PC-3 (cell line): Measurements from ENCODE around the gene RAMAC. TPM values are rescaled to one million over a fixed set of nuclear protein-coding genes. Genes with fewer than 3 reads are reported as not detected.

Experiments used
- ATAC-seq: fragments of 200-7000 bp; cut with Tn5 transposase; 2 replicates; pipeline ENCODE4 v1.9.1; 2020; ENCODE audit warnings: mild to moderate bottlenecking, moderate library complexity
- BruUV-seq: library from RNA; stranded (reverse); fragments of 400-500 nt; replicated peaks from 2 replicates; lab custom pipeline; 2021; lab: Mats Ljungman, UMichigan
- CTCF ChIA-PET: fragments of 300-600 bp; sonication (Branson Sonifier 250); formaldehyde crosslinking; loops from one replicate; lab custom pipeline; 2022; ENCODE audit warnings: antibody characterized with exemption; lab: Charles Lee
- POLR2A ChIA-PET: fragments of 300-600 bp; sonication (Branson Sonifier 250); formaldehyde crosslinking; loops from one replicate; lab custom pipeline; 2022; ENCODE audit warnings: antibody characterized with exemption; ENCODE audit not compliant: unreplicated experiment; lab: Charles Lee
- DNase-seq: peaks from one replicate; pipeline ENCODE4 v3.0.0-alpha.2; 2015
- H2AFZ ChIP-seq: fragments of 300-600 bp; sonication (generic); 2 replicates; pipeline ENCODE4 v1.6.0; 2016; ENCODE audit warnings: antibody characterized with exemption, low read length
- H3F3A ChIP-seq: fragments of 300-600 bp; sonication (generic); one replicate; pipeline ENCODE4 v1.6.0; 2017; ENCODE audit warnings: antibody characterized with exemption, low read length, control low read depth, mild to moderate bottlenecking; ENCODE audit not compliant: unreplicated experiment
- H3K27ac ChIP-seq: fragments of 300-600 bp; sonication (generic); 2 replicates; pipeline ENCODE4 v1.5.1; 2016; ENCODE audit warnings: mild to moderate bottlenecking, low read length
- H3K27me3 ChIP-seq: fragments of 300-600 bp; sonication (generic); 2 replicates; pipeline ENCODE4 v1.6.1; 2016; ENCODE audit warnings: low read length, mixed read lengths
- H3K36me3 ChIP-seq: fragments of 300-600 bp; sonication (generic); 2 replicates; pipeline ENCODE4 v1.6.1; 2016; ENCODE audit warnings: low read depth, mixed run types, low read length, mixed read lengths
- H3K4me1 ChIP-seq: fragments of 300-600 bp; sonication (generic); 2 replicates; pipeline ENCODE4 v1.5.1; 2016; ENCODE audit warnings: low read length; ENCODE audit not compliant: insufficient read depth
- H3K4me2 ChIP-seq: fragments of 300-600 bp; sonication (generic); 2 replicates; pipeline ENCODE4 v1.6.0; 2016; ENCODE audit warnings: low read length
- H3K4me3 ChIP-seq: fragments of 300-600 bp; sonication (generic); 2 replicates; pipeline ENCODE4 v1.5.1; 2016; ENCODE audit warnings: mild to moderate bottlenecking, low read length, mixed read lengths
- H3K79me2 ChIP-seq: fragments of 300-600 bp; sonication (generic); 2 replicates; pipeline ENCODE4 v1.6.1; 2017; ENCODE audit warnings: low read length, mixed read lengths
- H3K9ac ChIP-seq: fragments of 300-600 bp; sonication (generic); 2 replicates; pipeline ENCODE4 v1.6.0; 2016; ENCODE audit warnings: mild to moderate bottlenecking, low read length
- H3K9me2 ChIP-seq: fragments of 300-600 bp; sonication (generic); replicated peaks from 2 replicates; pipeline ENCODE4 v1.6.1; 2016; ENCODE audit warnings: mixed run types, low read length, mixed read lengths
- H3K9me3 ChIP-seq: fragments of 300-600 bp; sonication (generic); 2 replicates; pipeline ENCODE4 v1.6.1; 2016; ENCODE audit warnings: low read length, mixed read lengths
- H4K20me1 ChIP-seq: fragments of 300-600 bp; sonication (generic); 2 replicates; pipeline ENCODE4 v1.6.1; 2016; ENCODE audit warnings: low read length, mixed read lengths
- CTCF ChIP-seq: fragments of 300-600 bp; sonication (generic); conservative IDR thresholded peaks from 2 replicates; pipeline ENCODE4 v1.5.1; 2017; ENCODE audit warnings: antibody characterized with exemption, low read depth, mild to moderate bottlenecking, low read length
- EZH2 ChIP-seq: fragments of 300-600 bp; sonication (generic); IDR thresholded peaks from one replicate; pipeline ENCODE4 v1.6.1; 2017; ENCODE audit warnings: antibody characterized with exemption, mild to moderate bottlenecking, low read length; ENCODE audit not compliant: unreplicated experiment
- EZH2phosphoT487 ChIP-seq: fragments of 300-600 bp; sonication (generic); IDR thresholded peaks from 2 replicates; pipeline ENCODE4 v1.6.1; 2018; ENCODE audit warnings: mild to moderate bottlenecking, antibody characterized with exemption, low read length, borderline replicate concordance
- intact Hi-C: fragments of 100-400 bp; cut with micrococcal nuclease; formaldehyde crosslinking; loops from 2 replicates; pipeline ENCODE4 v1.9.0; 2023
- total RNA-seq: library from RNA; depleted of rRNA; stranded (reverse); fragments of >200 nt; gene quantifications from 2 replicates; pipeline ENCODE4 v1.2.3, GENCODE V29; 2014

RAMAC gene
- total RNA-seq, 1 experiment from 2014 or later: 43.8 TPM

DNA sequence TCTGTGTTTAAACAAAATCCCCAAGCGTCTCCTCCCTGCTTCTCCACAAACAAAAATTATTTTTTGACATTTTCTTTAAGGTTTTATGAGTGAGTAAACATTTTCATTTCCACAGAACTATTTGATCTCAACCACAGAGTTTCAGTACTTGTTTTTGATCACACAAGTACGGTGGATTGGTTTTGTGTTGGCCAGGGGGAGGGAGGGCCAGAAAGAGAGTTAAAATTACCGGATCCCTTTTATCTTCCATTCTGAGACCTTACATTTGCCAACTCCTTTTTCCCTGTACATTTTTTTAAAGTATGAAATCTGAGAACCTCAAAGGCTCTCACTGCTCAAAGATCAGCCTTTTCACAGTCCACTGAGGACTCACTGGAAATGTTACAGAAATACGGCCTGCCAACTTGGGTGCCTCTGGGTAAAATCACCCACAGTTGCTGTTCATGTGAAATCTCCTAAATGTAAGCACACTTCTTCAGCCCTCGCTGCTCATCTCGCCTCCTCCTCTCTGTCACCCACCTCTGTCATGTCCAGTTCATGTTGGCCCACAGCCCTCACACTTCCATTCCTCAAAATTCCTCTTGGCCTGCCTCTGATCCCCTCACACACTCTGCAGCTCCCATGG, 35.2 kb upstream of the RAMAC start:
- no TSS peak for BruUV-seq

GRCh38 chr15:82951472-82952157, 34.4 kb upstream of the RAMAC start:
- H3K9ac ChIP-seq: peak overlapping the region; percentile 49
- intact Hi-C loops: no loop called here

More for the DNA sequence above, 35.2 kb upstream of the RAMAC start:
- H3K4me3 ChIP-seq: peak overlapping the region; percentile 86
- intact Hi-C loops: no loop called here
- H3K27me3 ChIP-seq: no peaks in the 10 kb centered on the region
- H3K4me2 ChIP-seq: peak overlapping the region; percentile 99
- H3K79me2 ChIP-seq: peaks cover 19% of the 10 kb centered on the region; the same call in 1 of the 2 replicates
- H3K36me3 ChIP-seq: no peaks in the 10 kb centered on the region
- peak overlapping the region; percentile 68; the same call in 1 of the 2 replicates for H2AFZ ChIP-seq
- H3F3A ChIP-seq: no peaks in the 10 kb centered on the region
- POLR2A ChIA-PET: no interaction called here
- DNase-seq: peak; percentile 21
- H3K9me3 ChIP-seq: no peaks in the 10 kb centered on the region
- peak overlapping the region; percentile 10 for H3K27ac ChIP-seq
- CTCF ChIA-PET: no interaction called here
- no peaks in the 10 kb centered on the region for H3K9me2 ChIP-seq
- peak overlapping the region; percentile 7; the same call in 1 of the 2 replicates for H3K9ac ChIP-seq
- no peaks in the 10 kb centered on the region for H4K20me1 ChIP-seq
- no peak for ATAC-seq
- TF ChIP-seq EZH2phosphoT487: no peak
- TF ChIP-seq CTCF: no peak
- no peak for TF ChIP-seq EZH2
- H3K4me1 ChIP-seq: peaks cover 23% of the 10 kb centered on the region

More at GRCh38 chr15:82951472-82952157, 34.4 kb upstream of the RAMAC start:
- peak overlapping the region; percentile 68 for H2AFZ ChIP-seq
- peaks cover 12% of the 10 kb centered on the region; the same call in 1 of the 2 replicates for H3K79me2 ChIP-seq
- H3K27me3 ChIP-seq: no peaks in the 10 kb centered on the region
- H3K9me2 ChIP-seq: no peaks in the 10 kb centered on the region
- TSS peak; percentile 45 for BruUV-seq
- H3F3A ChIP-seq: no peaks in the 10 kb centered on the region
- peak overlapping the region; percentile 10; the same call in 1 of the 2 replicates for H3K27ac ChIP-seq
- no peaks in the 10 kb centered on the region for H3K9me3 ChIP-seq
- ATAC-seq: peak; percentile 82
- CTCF ChIA-PET: no interaction called here
- no peaks in the 10 kb centered on the region for H3K36me3 ChIP-seq
- H3K4me2 ChIP-seq: peak overlapping the region; percentile 99
- peak; percentile 67 for DNase-seq
- H3K4me1 ChIP-seq: peaks cover 23% of the 10 kb centered on the region
- POLR2A ChIA-PET: no interaction called here
- no peak for TF ChIP-seq EZH2phosphoT487
- no peak for TF ChIP-seq EZH2
- TF ChIP-seq CTCF: no peak
- peak overlapping the region; percentile 86 for H3K4me3 ChIP-seq
- no peaks in the 10 kb centered on the region for H4K20me1 ChIP-seq
